ENCODE data around the gene HYOU1.

- peak; percentile 18 to 25; a peak in 1 of 4 replicates for TF ChIP-seq CTCF (conservative IDR thresholded peaks at IDR 0.05; ENCODE audit: low read depth in 2 of 2)
- peak; percentile 47; the same call in 1 of the 2 replicates for TF ChIP-seq POLR2AphosphoS5 (IDR thresholded peaks at IDR 0.05; ENCODE audit: low read depth)
- no peak for TF ChIP-seq EZH2 (IDR thresholded peaks at IDR 0.05; ENCODE audit: low read depth, unreplicated experiment)
- TF ChIP-seq ETS1 (IDR thresholded peaks at IDR 0.05): no peak
- TF ChIP-seq CREB1 (CRISPR knock-in tag; IDR thresholded peaks at IDR 0.05; ENCODE audit: low read depth): no peak
- no peak for TF ChIP-seq REST (IDR thresholded peaks at IDR 0.05; ENCODE audit: unreplicated experiment)
- no peak for TF ChIP-seq JUNB (IDR thresholded peaks at IDR 0.05; ENCODE audit: unreplicated experiment)
- TF ChIP-seq ZNF331 (CRISPR knock-in tag; IDR thresholded peaks at IDR 0.05; ENCODE audit: low read depth): no peak
- TF ChIP-seq EZH2phosphoT487 (IDR thresholded peaks at IDR 0.05; ENCODE audit: unreplicated experiment): no peak
Observed at GRCh38 chr11:119015054-119015611, 41.9 kb downstream of the HYOU1 start.
